ENCODE measurements around the gene TMEM11.

Gene TMEM11

DNA sequence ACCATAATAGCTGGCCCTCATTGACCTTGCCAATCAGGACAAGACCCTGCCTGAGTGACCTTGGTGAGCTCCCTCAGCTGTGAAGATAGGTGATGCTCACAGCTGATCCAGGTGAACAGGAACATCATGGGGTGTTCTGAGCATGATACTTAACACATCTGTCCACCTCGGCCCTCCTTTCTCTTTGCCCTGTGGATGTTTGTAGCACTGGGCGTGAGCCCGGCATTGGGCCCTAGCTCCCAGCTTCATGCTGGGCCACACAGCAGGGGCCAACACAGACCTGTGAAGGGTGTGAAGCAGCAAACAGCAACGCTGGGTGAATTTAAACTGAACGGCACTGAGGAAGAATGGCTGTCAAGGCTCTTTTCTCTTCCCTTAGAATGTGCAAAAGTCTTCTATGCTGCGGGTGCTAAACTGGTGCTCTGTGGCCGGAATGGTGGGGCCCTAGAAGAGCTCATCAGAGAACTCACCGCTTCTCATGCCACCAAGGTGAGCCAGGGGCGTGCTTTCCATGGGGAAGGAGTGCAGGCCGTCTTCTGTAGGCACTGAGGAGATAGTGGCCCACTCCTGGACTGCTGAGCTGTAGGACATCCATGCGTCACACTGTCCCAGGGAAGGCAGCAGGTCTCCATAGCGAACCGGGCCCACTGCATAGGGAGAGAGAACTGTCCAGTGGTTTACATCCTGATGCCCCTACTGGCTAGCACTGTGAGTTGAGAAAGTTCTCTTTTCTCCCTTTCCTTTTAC, 35.9 kb downstream of the TMEM11 start:
- DNase-seq = no peak

DNA sequence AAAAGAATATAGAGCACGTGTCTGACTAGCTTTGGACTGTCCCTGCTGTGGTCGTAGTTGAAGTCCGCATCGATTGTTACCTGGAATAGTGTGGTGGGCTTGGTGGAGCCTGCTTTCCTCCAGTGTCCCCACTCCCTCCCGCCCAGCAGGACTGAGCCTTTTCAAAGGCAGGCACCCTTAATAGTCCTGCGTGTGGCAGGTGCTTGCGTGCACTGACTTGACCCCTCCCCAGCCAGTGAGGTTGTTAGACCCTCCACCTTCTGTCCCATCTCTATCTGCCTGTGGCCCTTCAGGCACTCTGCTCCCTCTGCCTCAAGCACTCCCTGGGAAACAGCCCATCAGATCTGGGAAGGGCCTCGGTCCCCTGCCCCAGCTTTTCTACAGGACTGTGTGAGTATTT, 36.6 kb downstream of the TMEM11 start:
- DNase-seq = no peak

DNA sequence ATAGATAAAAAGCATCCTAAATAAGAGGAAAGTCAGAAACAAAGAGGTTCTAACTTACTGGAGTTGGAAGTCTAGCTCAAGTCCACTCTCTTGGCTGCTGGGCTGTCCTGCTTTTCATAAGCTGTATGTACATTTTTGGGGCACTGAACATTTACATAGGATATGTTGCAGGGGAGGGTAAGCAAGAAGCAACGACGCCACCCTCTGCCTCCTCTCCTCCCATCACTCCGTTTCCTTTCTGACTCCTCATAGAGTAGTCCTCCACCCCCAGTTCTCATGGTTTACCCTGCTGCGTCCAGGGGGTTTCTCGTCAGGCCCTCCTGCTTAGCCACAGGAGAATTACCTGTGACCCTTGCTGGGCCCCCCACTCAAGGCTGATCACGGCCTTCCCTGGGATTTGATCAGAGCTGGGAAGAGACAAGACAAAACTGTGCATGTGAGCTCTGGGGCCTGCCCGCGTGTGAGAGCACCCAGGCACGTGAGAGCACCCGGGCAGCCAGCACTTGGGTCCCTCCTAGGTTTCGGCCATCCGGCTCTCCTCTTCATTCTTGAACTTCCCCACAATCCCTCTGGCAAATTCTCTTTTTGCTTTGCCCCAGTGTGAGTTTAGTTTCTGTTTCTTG, 37.1 kb downstream of the TMEM11 start:
- DNase-seq = no peak

DNA sequence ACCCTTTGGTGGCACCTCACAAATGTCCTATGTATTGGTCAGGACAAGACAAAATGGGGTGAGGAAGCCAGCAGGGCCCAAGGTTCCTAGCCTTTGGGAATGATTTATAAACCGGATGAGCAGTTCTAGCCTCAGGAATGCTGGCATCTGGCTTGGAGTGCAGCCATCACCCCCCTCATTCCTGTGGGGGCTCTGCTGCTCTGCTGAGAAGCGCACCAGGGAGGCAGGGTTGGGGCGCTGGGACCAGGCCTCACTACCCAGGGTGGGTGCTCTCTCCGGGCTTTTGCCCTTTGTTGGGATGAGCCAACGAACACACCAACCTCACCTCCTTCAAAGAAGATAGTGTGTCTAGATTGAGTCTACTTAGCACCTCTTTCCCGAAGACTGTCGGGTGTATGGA, 39.2 kb downstream of the TMEM11 start:
- DNase-seq = no peak

DNA sequence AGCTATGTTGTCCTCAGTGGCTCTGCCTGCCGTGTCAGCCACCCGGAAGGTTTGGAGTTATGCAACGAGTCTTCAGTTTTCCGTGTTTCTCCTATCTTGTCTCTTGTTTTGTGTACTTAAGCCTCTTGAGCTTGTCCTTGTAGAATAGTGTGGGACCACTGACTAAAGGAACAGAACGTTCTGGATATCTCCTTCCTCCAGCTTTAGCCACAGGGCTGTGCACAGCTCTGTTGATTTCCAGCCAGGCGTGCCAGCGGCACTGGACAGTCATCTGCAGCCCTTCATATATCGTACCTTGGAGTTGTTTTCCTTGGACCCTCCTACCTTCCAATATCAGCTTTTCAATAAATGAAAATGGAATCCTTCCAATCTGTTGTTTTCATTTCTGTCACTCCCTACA, 39.8 kb downstream of the TMEM11 start:
- DNase-seq = no peak

DNA sequence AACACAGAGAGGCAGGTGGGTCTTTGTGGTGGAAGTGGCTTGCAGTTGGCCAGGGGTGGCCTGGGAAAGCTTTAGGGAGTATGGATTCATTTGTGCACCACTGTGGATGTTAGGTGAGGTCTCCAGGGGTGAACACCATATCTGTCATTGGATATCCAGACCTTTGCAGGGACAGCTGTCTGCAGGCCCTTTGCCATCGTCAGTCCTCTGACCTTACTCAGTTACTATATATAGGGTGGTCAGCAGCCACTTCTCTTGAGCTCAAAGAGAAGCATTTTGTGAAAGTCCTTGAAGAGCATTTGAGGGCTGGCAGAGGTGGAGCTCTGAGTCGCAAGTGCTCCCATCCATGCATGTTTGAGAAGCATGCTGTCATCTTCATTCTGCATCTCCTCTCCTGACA, 40.4 kb downstream of the TMEM11 start:
- DNase-seq = no peak

DNA sequence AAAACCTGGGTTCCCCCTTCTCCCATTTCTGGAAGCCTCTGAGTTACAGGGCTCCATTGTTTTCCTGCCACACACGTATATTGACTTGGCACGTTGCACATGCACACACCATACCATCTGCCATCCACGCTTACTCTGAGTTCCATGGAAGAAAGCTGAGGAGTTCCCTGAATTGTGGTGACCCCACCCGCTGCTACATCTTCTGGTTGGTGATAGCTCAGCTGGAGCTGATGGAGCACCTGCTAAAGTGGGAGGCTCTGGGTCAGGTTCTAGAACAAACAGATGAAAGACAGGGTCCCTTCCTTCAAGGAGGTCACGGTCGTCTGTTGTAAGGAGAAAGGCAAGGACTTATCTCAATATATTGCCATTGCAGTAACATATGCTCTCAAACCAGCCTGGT, 41.1 kb downstream of the TMEM11 start:
- no peak for DNase-seq

DNA sequence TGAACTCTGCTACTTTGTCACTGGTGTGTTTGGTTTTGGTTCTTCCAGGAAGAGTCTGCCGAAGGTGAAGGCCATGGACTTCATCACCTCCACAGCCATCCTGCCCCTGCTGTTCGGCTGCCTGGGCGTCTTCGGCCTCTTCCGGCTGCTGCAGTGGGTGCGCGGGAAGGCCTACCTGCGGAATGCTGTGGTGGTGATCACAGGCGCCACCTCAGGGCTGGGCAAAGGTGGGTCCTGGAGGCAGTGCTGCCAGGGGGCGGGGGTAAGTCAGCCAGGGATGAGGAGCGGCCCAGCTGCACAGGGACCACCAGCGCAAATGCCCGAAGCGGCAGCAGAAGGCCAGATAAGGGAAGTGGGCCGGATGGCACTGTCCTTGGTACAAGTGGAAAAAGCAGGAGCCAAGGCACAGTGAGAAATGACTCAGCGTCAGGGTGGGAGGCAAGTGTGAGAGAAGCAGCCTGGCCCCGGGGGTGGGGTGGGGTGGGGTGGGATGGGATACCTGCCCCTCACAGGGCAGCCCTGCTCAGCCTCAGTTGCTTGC, 41.9 kb downstream of the TMEM11 start:
- DNase-seq = no peak

DNA sequence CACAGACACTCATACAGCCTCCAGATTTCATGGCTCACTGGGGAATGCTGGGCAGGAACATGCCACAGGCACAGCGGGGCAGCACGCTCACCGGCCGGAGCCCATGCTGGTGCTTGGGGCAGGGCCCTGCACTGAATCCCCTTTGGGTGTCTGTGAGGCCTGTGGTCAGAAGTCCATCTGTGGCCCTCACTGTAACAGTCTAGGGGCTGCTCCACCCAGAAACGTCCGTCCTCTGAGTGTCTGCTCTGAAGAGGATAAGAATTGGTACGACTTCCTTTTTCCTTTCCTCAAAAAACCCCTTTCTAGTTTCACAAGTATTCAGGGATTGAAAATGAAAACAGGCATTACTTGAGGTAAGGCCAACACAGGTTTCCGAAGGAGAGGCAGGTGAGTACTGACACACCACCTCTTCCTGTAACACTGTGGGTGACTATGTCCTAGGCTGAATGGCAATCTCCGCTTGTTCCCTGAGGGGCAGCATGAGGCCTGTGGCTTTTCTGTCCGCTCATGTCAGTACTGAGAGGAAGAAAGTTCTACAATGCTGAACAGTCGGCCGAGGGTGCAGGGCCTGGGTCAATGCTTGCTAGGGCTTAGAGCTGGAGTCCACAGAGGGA, 42.5 kb downstream of the TMEM11 start:
- no peak for DNase-seq

DNA sequence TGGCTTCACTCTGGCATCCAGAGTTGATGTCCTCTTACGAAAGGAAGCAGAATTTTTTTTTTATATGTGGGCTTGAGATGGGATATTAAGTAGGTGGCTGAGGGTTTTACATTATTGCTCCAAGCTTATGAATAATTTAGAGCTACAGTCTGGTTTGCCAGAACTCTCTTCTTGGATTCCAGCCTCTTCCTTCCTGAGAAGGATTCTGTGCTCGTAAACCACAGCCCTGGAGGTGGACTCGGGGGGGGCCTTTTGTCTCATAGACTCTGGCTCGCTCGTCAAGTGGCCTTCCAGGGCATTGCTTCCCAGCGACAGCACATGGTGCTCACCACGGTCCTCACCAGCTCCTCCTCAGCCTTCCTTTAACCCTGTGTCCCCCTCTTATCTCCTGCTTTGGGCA, 43.2 kb downstream of the TMEM11 start:
- no peak for DNase-seq

DNA sequence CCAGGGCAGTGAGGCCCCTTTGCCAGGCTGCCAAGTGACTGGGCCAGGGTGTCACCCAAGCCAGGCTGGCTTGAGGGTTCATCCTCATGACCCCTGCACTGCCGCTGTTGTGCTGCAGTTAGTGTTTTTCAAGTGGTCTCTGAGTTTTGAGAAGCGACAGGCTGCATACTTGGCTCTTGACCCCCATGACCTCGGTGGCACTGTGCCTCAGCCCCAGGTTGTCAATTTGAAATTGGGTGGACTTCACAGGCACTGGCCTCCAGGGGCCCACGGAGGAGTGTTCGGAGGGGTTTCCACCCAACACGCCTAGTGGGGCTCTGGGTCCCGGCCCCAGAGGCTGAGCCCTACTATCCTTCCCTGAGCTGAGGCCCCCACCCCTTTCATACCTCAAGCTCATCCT, 44.5 kb downstream of the TMEM11 start:
- DNase-seq = no peak

DNA sequence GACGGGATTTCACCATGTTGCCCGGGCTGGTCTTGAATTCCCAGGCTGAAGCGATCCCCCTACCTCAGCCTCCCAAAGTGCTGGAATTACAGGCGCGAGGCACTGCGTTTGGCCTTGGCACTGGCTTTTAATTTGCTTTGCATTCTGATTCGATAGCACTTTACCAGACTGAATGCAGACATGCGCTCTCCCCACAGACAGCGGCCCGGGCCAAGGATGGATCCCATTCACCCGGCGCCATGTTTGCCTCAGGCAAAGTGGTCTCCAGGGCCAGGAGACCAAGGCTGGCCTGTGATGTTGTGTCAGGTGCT, 45.5 kb downstream of the TMEM11 start:
- DNase-seq = no peak

DNA sequence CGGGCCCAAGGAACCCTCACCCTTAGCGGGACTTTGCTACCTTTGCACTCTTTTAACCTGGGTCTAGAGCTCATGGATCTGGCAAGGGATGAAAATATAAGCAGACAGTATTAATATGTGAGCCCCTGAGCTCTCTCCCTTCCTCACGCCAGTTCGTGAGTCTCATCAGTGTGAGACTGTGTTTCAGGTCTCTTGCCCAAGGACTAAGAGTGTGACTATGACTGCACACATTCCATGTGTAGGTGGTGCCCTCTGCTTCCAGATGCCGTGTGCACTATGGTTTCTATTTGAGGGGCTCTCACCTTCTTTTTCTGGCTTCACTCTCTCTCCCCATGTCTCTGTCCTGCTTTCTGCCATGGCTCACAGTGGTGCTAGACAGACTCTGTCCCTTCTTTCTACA, 46.7 kb downstream of the TMEM11 start:
- no peak for DNase-seq

DNA sequence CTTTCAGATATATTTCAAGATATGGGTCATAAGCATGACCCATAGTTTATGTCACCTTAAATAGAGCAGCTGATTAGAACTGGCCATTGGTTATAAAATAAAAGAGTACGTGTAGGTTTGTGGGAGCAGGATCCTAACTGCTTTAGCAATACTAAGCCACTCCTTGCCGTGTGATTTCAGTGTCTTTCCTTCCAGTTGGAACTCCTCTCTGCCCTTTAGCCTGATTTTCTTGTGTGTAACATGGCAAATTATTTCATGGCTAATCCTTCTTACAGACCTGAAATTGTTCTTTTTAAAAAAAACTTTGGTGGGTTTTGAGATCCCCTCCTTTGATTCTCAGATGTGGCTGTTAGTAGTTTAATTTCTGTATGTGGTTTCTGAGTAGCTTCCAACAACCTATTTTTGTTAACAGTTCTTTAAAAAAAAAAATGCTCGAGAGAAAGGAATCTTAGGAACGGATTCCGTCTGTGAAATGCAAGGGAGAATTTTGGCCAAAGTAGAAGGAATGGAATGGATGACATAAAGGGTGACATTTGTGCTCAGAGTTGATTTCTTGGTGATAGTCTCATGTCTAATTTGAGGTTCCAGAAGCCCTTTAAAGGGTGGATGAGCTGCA, 47.3 kb downstream of the TMEM11 start:
- no peak for DNase-seq

DNA sequence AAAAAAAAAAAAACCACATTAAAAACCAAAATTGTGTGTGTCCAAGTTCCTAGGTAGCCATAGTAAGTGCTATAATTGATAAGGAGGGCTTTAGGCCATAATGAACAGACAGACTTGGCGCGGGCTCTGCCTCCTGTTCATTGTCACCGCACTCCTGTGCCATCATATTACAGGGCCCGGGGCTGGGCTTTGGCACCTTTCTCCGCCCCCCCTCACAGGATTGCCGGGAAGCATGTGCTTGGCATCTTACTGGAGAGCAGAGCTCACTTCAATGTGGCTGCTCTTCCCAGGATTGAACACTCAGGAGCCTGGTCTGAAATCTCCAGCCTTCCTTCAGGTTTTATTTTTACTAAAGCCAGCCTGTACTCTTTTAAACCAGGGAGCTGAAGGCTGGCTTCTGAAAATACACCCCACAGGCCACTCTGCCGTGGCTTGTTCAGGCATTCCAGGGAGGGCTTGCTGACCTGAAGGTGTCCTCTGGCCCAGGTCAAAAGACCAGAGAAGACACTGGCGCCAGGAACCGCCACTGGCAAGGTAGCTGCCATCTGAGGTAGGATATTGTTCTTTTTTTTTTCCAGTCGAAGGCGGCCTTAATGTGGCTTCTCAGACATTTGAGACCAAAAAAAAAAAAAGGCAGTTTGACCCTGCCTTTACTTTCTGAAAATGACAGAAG, 47.9 kb downstream of the TMEM11 start:
- DNase-seq = no peak

DNA sequence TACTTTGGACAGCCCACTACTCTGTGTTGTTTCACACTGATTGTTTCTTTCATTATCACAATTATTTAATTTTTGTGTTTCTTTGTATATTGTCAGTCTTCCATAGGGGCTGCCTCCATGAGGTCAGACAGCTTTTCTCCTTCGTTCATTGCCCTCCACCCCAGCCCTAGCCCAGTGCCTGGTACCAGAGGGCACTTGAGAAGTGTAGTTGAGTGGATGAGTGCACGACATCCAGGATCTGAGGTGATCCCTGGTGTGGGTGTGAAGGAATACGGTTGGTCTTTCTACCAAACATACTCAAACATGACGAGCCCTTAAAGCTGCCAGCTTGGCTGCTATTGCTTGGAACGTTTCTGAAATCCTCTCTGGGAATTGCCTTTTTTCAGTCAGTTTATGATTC, 49.3 kb downstream of the TMEM11 start:
- no peak for DNase-seq

DNA sequence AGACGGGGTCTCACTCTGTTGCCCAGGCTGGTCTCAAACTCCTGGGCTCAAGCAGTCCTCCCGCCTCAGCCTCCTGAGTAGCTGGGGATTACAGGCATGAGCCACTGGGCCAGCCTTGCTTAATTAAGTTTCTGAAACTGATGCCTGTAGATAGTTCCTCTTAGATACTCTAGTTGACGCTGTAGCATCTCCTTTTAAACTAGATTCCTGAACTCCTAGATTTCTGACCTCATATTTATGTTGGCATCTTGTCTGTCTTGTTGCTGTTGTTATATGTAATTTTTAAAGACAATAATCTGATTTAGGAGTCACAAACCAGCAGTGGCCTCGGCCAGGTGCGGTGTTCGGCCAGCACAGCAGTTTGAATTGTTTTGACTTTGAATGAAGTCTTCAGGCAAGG, 49.7 kb downstream of the TMEM11 start:
- no peak for DNase-seq

DNA sequence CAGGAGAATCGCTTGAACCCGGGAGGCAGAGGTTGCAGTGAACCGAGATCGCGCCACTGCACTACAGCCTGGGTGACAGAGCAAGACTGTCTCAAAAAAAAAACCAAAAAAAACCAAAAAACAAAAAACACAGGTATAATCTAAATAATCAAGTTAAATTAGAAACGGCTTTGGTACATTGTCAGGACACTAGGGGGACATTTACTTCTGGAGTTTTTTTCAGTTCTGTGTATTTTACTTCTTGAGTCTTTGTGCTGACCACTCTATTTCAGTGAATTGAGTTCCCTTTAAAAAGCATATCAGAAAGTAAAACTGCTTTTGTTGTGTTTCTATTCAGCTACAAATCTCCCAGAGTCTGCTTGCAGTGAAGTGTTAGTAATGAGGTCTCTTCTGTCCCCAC, 50.9 kb downstream of the TMEM11 start:
- DNase-seq = no peak

DNA sequence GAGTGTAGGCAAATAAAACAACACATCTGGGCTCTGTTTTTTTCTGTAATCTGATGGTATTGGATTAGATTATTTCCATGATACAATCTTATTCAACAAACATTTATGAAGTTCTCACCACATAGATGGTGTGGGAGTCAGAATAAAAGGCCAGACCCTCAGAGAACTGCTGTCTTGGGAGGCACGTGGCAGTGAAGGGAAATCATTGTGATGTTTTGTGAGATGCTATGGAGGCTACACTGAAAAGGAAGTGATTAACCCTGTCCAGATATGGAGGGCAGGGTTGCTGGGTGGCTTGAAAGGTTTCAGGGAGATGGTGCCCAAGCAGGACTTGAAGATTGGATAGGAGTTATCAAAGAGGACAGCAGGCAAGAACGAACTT, 51.6 kb downstream of the TMEM11 start:
- no peak for DNase-seq

DNA sequence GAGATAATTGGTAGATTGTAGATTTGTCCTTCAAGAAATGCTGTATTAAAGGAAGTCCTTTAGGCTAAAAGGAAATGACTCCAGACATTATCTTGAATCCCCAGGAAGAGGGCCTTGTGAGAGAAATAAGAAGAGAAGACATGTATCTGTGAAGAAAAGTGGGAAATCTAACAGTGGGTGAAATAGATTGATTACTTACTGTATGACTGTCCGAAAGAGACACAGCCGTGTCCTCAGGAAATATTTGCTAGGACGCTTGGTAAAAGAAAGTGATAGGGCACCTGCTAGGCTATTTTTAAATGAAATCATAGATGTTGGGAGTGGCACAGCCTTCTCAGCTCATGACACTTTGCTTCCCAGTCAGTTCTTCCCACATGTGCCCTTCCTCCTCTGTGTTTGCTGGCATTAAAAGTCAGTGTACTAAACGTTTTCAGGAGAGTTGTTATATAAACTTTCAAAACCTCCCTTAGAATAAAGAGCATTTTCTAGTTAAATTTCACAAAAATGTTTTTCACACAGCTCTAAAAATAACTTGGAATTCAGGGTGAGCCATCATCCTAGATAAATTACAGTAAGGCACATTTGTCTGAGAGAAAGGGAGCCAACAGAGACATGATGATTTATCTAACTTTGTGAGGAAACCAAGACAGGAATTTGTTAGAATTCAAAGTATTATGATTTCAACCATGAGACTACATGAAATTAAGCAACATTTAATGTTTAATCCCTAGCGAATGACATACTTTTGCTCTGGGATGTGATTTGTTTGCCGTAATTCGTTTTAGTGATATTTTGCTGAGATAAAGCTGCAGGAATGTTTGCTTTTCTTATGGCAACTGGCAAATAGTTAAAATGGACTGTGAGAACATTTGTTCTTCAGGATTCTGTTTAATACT, 52.2 kb downstream of the TMEM11 start:
- DNase-seq = no peak

DNA sequence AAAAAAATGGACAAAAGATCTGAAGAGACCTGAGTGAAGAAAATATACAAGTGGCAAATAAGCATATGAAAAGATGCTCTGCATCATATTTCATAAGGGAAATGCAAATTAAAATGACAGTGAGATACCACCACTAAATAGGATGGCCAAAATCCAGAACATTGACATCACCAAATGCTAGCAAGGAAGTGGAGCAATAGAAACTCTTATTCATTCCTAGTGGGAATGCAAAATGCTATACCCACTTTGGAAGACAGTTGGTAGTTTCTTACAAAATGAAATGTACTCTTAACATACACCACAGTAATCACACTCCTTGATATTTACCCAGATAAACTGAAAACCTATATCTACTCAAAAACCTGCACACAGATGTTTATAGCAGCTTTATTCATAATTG, 53.6 kb downstream of the TMEM11 start:
- no peak for DNase-seq

Measured in T-helper 2 cell (primary cell).